Measurements from ENCODE around the gene RC3H1. TPM values are rescaled to one million over a fixed set of nuclear protein-coding genes. Genes with fewer than 3 reads are reported as not detected.

RC3H1 gene
- total RNA-seq, 4 donors from 2014 or later = 30.4 to 55.1 (median 41.4) TPM

DNA sequence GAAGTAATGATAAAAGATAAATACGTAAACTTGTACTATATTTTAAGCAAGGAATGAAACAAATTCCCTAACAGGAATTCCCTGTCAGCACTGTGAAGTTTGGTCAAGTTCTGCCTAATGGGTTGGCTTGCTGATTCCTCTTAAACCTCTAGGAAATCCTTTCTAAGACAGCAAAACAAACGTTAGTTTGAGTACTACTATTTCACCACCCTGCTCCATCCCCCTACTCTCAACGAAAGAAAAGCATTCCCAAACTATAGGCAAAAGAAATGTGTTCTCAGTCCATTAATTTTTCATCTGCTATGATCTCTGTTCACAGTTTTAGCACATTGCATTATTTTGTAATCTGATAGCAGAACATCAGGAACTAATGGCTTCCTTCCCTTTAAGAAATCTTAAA lies 121.2 kb downstream of the RC3H1 start:
- peaks cover 19 to 25% of the 10 kb centered on the region in 2 donors for H3K4me1 ChIP-seq
- H3K27me3 ChIP-seq = no peaks in the 10 kb centered on the region
- H3K36me3 ChIP-seq = no peaks in the 10 kb centered on the region
- TF ChIP-seq, protein P1, sequence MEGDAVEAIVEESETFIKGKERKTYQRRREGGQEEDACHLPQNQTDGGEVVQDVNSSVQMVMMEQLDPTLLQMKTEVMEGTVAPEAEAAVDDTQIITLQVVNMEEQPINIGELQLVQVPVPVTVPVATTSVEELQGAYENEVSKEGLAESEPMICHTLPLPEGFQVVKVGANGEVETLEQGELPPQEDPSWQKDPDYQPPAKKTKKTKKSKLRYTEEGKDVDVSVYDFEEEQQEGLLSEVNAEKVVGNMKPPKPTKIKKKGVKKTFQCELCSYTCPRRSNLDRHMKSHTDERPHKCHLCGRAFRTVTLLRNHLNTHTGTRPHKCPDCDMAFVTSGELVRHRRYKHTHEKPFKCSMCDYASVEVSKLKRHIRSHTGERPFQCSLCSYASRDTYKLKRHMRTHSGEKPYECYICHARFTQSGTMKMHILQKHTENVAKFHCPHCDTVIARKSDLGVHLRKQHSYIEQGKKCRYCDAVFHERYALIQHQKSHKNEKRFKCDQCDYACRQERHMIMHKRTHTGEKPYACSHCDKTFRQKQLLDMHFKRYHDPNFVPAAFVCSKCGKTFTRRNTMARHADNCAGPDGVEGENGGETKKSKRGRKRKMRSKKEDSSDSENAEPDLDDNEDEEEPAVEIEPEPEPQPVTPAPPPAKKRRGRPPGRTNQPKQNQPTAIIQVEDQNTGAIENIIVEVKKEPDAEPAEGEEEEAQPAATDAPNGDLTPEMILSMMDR (IDR thresholded peaks at IDR 0.05) = no peak
- TF ChIP-seq POLR2A (IDR thresholded peaks at IDR 0.05) = no peak
- DNase-seq = no peak
- H3K27ac ChIP-seq = no peak overlapping the region
- H3K4me3 ChIP-seq (replicated peaks in 1 of 3) = no peak overlapping the region
- H3K9me3 ChIP-seq = no peaks in the 10 kb centered on the region
- whole genome bisulfite sequencing, 2 donors = 49 to 59% methylated on average over 3 of the region's 3 CpGs
- intact Hi-C loops (cut with DNase I) = no loop called here

DNA sequence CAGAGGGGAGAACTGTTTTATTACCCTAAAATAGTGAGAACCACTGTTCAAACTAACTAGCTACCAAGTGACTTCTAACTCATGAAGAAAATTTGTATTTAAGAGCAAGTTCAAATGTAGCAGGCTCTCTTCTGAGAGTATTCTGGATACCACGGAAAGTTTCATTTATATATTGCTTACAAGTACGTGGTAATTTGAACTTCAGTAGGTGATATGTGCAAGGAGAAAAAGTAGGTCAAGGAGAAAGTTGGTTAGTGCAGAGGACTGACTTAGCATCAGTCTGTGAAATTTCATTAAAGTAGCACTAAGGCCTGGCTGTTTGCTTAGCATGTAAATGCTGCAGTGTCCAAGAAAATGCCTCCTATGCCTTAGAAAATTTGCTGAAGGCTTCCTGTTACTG lies 121.7 kb downstream of the RC3H1 start:
- WGBS, 2 donors = 41 to 49% methylated on average over 2 of the region's 2 CpGs
- intact Hi-C loops (cut with DNase I) = no loop called here
- Histone ChIP-seq H3K9me3 (no peaks in the 10 kb centered on the region), H3K4me3 (replicated peaks in 1 of 3) (no peak overlapping the region), H3K36me3 (no peaks in the 10 kb centered on the region), H3K27me3 (no peaks in the 10 kb centered on the region), H3K27ac (no peak overlapping the region), H3K4me1 (peaks cover 19 to 25% of the 10 kb centered on the region in 2 donors)
- DNase-seq = no peak
- TF ChIP-seq, protein P1 (IDR thresholded peaks at IDR 0.05) = no peak
- no peak for TF ChIP-seq POLR2A (IDR thresholded peaks at IDR 0.05)

DNA sequence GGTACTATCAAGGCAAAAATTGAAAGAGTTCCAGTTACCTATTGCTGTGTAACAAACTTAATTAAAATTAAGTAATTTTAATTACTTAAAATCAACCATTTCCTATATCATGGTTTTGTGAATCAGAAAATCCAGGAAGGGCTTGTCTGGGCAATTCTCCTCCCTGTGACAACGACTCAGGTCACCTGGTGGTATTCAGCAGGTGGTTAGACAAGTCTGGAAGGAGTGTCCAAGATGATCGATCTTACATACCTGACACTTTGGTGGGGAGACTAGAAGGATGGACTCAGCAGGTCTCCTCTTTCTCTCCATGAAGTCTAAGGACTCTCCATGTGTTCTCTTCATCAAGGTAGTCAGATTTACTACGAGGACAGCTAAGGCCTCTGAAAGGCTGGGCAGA lies 128.0 kb downstream of the RC3H1 start:
- intact Hi-C loops (cut with DNase I) = no loop called here
- Histone ChIP-seq H3K4me3 (replicated peaks in 1 of 3) (no peak overlapping the region), H3K9me3 (no peaks in the 10 kb centered on the region), H3K4me1 (no peaks in the 10 kb centered on the region), H3K27me3 (no peaks in the 10 kb centered on the region), H3K36me3 (no peaks in the 10 kb centered on the region), H3K27ac (no peak overlapping the region)
- 95% methylated on average over 3 of the region's 3 CpGs for WGBS, 2 donors
- no peak for DNase-seq
- no peak for TF ChIP-seq POLR2A (IDR thresholded peaks at IDR 0.05)
- TF ChIP-seq, protein P1 (IDR thresholded peaks at IDR 0.05) = no peak

DNA sequence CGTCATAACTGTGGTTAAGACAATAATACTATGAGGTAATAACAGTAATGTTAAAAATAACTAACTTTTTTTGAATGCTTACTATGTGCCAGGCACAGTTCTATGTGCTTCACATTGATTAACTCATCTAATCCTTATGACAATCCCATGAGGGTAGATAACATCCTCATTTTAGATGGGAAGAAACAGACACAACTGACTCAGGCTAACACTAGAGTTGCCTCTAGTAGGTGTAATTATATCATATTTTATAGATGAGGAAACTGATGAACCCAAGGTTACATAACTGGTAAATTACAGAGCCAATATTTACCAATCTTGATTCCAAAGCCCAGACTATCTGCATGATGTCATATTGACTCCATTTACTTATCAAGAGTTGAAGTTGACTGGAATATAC lies 128.5 kb downstream of the RC3H1 start:
- 93 to 95% methylated on average over 1 of the region's 1 CpG for WGBS, 2 donors
- intact Hi-C loops (cut with DNase I) = no loop called here
- no peak overlapping the region for H3K27ac ChIP-seq

DNA sequence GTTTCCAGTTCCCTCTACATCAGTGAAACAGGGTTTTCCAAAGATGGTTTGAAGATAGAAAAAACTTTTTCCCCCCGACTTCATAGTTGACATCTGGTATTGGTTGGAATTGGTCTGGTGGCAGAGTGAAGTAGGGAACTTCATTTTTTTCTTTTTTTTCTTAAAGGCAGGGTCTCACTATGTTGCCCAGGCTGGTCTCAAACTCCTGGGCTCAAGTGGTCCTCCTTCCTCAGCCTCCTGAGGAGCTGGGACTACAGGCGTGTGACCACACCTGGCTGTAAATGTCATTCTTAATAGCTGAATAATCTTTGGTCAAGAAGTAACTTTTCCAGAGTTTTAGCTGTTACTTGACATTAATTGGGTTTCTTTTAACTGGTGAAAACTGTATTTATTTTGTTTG lies 132.3 kb downstream of the RC3H1 start:
- H3K36me3 ChIP-seq = peaks cover 11 to 14% of the 10 kb centered on the region in 2 donors
- H3K4me1 ChIP-seq = no peaks in the 10 kb centered on the region
- no peaks in the 10 kb centered on the region for H3K9me3 ChIP-seq
- no peaks in the 10 kb centered on the region for H3K27me3 ChIP-seq
- intact Hi-C loops (cut with DNase I) = no loop called here
- H3K27ac ChIP-seq = no peak overlapping the region
- H3K4me3 ChIP-seq (replicated peaks in 1 of 3) = no peak overlapping the region
- TF ChIP-seq, protein P1 (IDR thresholded peaks at IDR 0.05) = no peak
- TF ChIP-seq POLR2A (IDR thresholded peaks at IDR 0.05) = no peak
- WGBS, 2 donors = 94 to 99% methylated on average over 2 of the region's 2 CpGs
- DNase-seq = no peak

More for the DNA sequence above, 128.5 kb downstream of the RC3H1 start:
- no peaks in the 10 kb centered on the region for H3K36me3 ChIP-seq
- DNase-seq = no peak
- no peak overlapping the region for H3K4me3 ChIP-seq (replicated peaks in 1 of 3)
- H3K9me3 ChIP-seq = no peaks in the 10 kb centered on the region
- H3K27me3 ChIP-seq = no peaks in the 10 kb centered on the region
- no peaks in the 10 kb centered on the region for H3K4me1 ChIP-seq
- no peak for TF ChIP-seq POLR2A (IDR thresholded peaks at IDR 0.05)

DNA sequence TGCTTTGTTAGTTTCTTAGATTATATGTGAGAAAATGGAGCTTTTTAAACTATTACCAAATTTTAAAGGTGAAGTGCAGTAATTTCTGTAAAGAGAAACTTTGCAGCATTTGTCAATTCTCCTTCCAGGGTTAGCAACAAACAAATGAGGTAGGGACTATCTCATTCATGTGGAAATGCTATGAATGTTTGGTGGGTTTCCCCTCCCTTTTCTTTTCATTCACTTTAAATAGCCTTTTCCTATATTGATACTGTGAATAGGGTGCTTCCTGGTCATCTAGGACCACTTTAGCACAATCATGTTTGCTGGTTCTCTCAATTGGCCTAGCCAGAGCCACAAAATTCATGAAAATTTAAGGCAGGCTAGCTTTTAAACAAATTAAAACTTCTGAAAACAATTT lies 133.4 kb downstream of the RC3H1 start:
- H3K27me3 ChIP-seq = no peaks in the 10 kb centered on the region
- H3K27ac ChIP-seq = no peak overlapping the region
- TF ChIP-seq, protein P1 (IDR thresholded peaks at IDR 0.05) = no peak
- no peak for TF ChIP-seq POLR2A (IDR thresholded peaks at IDR 0.05)
- DNase-seq = no peak
- H3K36me3 ChIP-seq = peaks cover 11 to 14% of the 10 kb centered on the region in 2 donors
- no peak overlapping the region for H3K4me3 ChIP-seq (replicated peaks in 1 of 3)
- intact Hi-C loops (cut with DNase I) = no loop called here
- H3K4me1 ChIP-seq = no peaks in the 10 kb centered on the region
- no peaks in the 10 kb centered on the region for H3K9me3 ChIP-seq
